ENCODE data around the gene SAMD4A. TPM values are rescaled to one million over a fixed set of nuclear protein-coding genes. Genes with fewer than 3 reads are reported as not detected.
"Not testable (repeated sequence)": the region's sequence is repeated elsewhere in the genome, so short reads cannot be mapped to it uniquely, and the experiment has no call there.

The SAMD4A gene
- total and polyA plus RNA-seq, 11 donors, result 45.0 to 247 (median 138) TPM

GRCh38 chr14:54747616-54748015 is 180.7 kb downstream of the SAMD4A start:
- intact Hi-C loops (cut with DNase I), result no loop called here
- WGBS, 4 donors, result 91 to 100% (median 93%) methylated on average over 1 of the region's 1 CpG
- no peak for TF ChIP-seq POLR2A (IDR thresholded peaks at IDR 0.05)
- TF ChIP-seq CTCF (IDR thresholded peaks at IDR 0.05), result no peak

GRCh38 chr14:54749180-54749579 is 182.3 kb downstream of the SAMD4A start:
- Histone ChIP-seq H3K4me3 (no peak overlapping the region), H3K4me1 (peaks cover 0 to 38% (median 6%) of the 10 kb centered on the region in 12 donors), H3K27me3 (no peaks in the 10 kb centered on the region), H3K27ac (peak overlapping the region in 1 of 12 donors; percentile 27), H3K36me3 (peaks cover 0 to 65% (median 22%) of the 10 kb centered on the region in 9 donors), H3K9me3 (no peaks in the 10 kb centered on the region)
- DNase-seq (no peak), ATAC-seq (no peak)
- intact Hi-C loops (cut with DNase I), result no loop called here
- TF ChIP-seq POLR2A (IDR thresholded peaks at IDR 0.05), result no peak
- TF ChIP-seq CTCF (IDR thresholded peaks at IDR 0.05), result no peak
- WGBS, 4 donors, result 76 to 83% (median 80%) methylated on average over 4 of the region's 4 CpGs

More at GRCh38 chr14:54747616-54748015, 180.7 kb downstream of the SAMD4A start:
- DNase-seq (no peak), ATAC-seq (no peak)
- peaks cover 0 to 40% (median 6%) of the 10 kb centered on the region in 12 donors for H3K4me1 ChIP-seq
- no peak overlapping the region for H3K27ac ChIP-seq
- no peak overlapping the region for H3K4me3 ChIP-seq
- H3K36me3 ChIP-seq, result peaks cover 0 to 51% (median 23%) of the 10 kb centered on the region in 9 donors
- no peaks in the 10 kb centered on the region for H3K9me3 ChIP-seq
- no peaks in the 10 kb centered on the region for H3K27me3 ChIP-seq

GRCh38 chr14:54749727-54750126 is 182.8 kb downstream of the SAMD4A start:
- no peak overlapping the region for H3K4me3 ChIP-seq
- WGBS, 4 donors, result 57 to 75% (median 69%) methylated on average over 5 of the region's 5 CpGs
- DNase-seq, result no peak
- H3K9me3 ChIP-seq, result no peaks in the 10 kb centered on the region
- peaks cover 0 to 36% (median 6%) of the 10 kb centered on the region in 12 donors for H3K4me1 ChIP-seq
- TF ChIP-seq CTCF (IDR thresholded peaks at IDR 0.05), result no peak
- no peak for TF ChIP-seq POLR2A (IDR thresholded peaks at IDR 0.05)
- ATAC-seq, result peak in 3 of 4 donors; percentile 30 to 50 (median 50)
- H3K27ac ChIP-seq, result peak overlapping the region in 1 of 12 donors; percentile 27
- H3K36me3 ChIP-seq, result peaks cover 0 to 70% (median 26%) of the 10 kb centered on the region in 9 donors
- intact Hi-C loops (cut with DNase I), result no loop called here
- no peaks in the 10 kb centered on the region for H3K27me3 ChIP-seq

GRCh38 chr14:54752611-54753010 is 185.7 kb downstream of the SAMD4A start:
- Histone ChIP-seq H3K4me1 (peaks cover 0 to 30% (median 11%) of the 10 kb centered on the region in 12 donors), H3K36me3 (peaks cover 0 to 78% (median 31%) of the 10 kb centered on the region in 9 donors)
- H3K9me3 ChIP-seq; H3K27me3 ChIP-seq; intact Hi-C loops (cut with DNase I); H3K27ac ChIP-seq; H3K4me3 ChIP-seq; DNase-seq; ATAC-seq: not testable (repeated sequence)
- 50 to 80% (median 65%) methylated on average over 9 of the region's 9 CpGs for WGBS, 4 donors

- DNase-seq; intact Hi-C loops (cut with DNase I); ATAC-seq; H3K9me3 ChIP-seq; H3K4me3 ChIP-seq; H3K27ac ChIP-seq; H3K27me3 ChIP-seq: not testable (repeated sequence)
- H3K4me1 ChIP-seq, result peaks cover 0 to 36% (median 17%) of the 10 kb centered on the region in 12 donors
- WGBS, 4 donors, result 78 to 87% (median 82%) methylated on average over 3 of the region's 3 CpGs
- H3K36me3 ChIP-seq, result peaks cover 0 to 78% (median 31%) of the 10 kb centered on the region in 9 donors
Observed at GRCh38 chr14:54753396-54753795, 186.5 kb downstream of the SAMD4A start.
